GM18867 (cell line): ENCODE data around the gene NTRK3.

Experiments
- ATAC-seq: cut with Tn5 transposase; IDR thresholded peaks from one replicate; pipeline ENCODE4 v1.9.1; 2021; ENCODE audit warnings: mild to moderate bottlenecking, moderate library complexity; ENCODE audit not compliant: unreplicated experiment

NTRK3 gene

GRCh38 chr15:88188300-88188699 lies 68.2 kb downstream of the NTRK3 start:
- ATAC-seq = no peak

DNA sequence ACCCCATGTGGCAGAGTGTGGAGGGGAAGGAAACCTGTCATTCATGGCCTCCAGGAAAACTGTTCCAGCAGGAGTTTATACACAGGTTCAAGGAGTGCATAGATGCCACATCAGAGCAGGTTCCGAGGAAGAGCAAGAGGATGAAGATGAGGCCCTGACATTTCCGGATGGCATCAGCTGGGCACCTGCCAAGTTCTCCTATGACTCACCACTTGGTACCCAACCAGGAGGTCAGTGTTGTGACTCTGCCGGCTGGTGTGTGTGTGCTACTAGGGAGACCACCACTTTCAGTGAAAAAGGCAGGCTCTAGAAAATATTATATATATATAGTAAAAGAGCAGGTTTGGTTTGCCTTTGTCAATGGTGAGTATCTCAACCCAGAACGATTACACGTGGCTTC lies 69.3 kb downstream of the NTRK3 start:
- no peak for ATAC-seq

- no peak for ATAC-seq
Measured at GRCh38 chr15:88185584-88185983, 71.0 kb downstream of the NTRK3 start.

- no peak for ATAC-seq
Measured at GRCh38 chr15:88181613-88182012, 74.9 kb downstream of the NTRK3 start.

GRCh38 chr15:88179562-88179961 lies 77.0 kb downstream of the NTRK3 start:
- ATAC-seq = peak; percentile 97

DNA sequence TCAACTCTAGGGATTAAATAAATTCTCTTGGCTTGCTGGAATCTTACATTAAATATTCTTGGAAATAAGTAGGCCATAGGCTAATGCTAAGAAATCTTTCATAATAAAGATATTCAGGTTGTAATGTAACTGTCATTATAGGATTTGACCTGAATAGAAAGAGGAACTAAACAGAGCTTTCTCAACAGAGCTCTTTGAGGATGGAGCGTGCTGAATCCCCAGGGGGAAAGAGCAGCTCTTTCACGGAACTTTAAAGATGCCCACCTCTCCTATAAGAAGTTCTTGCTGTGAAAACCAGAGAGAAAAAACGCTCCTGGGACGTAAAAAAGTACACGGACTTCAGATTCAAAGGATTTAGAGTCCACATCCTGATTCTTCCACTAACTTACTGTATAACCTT lies 77.9 kb downstream of the NTRK3 start:
- ATAC-seq = no peak

DNA sequence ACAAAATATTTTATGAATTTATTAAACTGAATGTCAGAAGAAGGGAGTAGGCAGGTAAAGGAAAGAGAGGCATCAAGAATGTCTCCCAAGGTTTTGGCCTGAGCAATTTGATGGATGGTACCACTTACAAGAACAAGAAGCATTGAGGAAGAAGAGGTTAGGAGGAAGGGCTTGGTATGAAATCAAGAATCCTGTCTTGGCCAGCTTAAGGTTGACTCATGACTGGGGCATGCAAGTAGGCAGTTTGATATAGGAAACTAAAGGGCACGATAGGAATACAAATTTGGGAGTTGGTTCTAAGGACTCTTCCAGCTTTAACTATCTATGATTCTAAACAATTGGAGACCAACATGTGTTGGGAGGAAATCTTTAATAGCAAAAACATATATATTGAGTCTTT lies 79.1 kb downstream of the NTRK3 start:
- no peak for ATAC-seq

DNA sequence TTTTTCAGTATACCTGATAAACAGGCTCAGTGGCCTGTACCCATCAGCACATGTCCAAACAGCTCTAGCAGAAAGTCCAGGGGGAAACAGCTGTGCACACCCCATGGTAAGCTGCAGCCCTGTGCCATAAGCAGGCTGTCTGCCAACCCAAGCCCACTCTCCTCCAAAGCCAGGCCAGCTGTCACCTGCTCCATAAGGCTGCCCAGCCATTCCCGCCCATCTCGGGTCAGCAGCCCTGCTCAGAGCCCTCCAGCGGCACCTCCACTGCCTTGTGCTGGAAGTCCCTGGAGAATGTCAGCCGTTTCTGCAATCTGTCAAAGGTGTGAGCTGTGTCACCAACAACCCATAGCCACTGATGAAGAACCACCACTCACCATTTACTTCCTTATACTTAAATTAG lies 82.0 kb downstream of the NTRK3 start:
- ATAC-seq = no peak

DNA sequence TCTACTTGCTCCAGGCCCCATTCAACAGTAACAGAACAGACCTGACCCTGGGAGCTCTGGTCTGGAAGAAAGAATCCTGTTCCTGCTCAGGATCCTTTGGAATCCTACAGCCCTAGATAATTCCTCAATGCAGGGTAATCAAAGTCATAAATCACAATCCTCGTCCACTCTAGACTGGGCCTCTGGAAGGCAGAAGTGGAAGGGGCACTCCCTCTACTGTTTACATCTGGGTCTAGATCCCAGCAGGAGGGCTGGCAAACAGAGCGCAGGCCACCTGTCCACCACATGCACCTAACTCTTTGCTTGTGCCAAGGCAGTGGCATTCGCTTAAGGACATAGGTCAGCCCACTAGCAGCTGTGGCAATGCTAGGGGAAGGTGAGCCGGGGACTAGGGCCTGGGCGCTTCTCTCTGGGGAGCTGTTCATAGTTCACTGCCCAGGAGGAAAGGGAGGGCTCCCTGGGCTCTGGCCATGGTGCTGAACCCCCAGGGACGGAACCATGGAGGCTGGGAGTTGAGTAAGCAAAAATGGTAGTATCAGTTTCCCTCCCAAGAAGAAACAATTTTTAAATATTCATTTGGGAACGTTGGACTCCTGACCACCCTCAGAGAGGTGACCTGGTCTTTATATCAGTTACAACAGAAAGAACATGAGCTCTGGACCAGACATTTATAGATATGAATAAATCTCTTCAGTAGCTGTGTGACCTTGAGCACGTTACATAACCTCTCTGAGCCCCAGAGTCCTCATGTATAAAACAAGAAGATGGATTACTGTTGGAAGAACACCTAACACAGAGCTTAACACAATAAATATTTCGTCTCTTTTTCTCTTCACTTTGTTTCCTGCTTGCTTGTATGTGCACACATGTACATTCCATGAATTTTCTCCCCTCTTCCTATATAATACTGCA lies 90.2 kb downstream of the NTRK3 start:
- peak; percentile 52 for ATAC-seq

- ATAC-seq = no peak
Measured at GRCh38 chr15:88161636-88162035, 94.9 kb downstream of the NTRK3 start.

DNA sequence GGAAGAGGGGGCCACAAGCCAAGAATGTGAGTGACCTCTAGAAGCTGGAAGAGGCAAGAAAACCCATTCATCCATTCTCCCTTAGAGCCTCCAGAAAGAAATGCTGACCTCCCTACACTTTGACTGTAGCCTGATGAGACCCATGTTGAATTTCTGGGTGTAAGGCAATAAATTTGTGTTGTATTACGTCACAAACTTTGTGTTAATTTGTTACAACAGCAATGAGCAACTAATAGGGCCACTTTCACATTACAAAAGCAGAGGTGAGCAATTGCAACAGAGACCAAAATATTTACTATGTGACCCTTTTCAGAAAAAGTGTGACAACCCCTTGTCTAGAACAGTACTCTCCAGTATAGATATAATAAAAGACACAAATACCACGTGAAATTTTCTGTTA lies 101.2 kb downstream of the NTRK3 start:
- ATAC-seq = no peak

DNA sequence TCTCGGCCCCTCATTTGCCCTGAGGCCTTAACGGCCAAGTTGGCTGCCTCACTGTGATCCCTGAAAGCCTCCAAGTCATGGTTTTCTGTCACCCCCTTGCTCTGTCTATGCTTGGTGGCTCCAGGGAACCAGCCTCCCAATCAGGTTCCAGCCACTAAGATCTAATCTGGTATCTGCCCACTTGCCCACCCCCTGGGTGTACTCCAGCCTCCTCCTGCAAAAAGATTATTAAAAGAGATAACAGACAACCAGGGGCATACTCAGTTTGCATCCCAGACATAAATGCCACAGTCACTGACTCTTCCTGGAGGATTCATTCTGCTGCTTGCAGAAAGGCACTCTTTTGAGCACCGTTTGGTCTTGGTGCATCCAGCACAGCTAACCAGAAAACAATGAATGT lies 103.9 kb downstream of the NTRK3 start:
- ATAC-seq = no peak

DNA sequence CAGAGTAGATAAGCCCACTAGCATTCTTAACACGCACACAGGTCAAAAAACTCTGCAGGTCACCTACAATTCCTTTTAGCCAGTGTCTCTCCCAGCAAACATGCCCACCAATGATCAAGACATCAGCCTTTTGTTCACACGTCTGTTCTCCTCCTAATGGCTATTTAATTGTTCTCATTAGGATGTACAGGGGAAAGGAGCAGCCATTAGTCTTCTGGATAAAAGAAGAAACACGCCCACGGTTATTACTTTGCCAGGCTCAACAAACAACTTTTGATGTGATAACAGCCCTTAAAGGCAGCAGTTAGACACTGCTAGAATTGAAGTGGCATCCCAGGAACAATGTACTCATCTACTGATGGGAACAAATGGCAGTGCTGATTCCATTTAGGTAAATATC lies 108.8 kb downstream of the NTRK3 start:
- no peak for ATAC-seq

DNA sequence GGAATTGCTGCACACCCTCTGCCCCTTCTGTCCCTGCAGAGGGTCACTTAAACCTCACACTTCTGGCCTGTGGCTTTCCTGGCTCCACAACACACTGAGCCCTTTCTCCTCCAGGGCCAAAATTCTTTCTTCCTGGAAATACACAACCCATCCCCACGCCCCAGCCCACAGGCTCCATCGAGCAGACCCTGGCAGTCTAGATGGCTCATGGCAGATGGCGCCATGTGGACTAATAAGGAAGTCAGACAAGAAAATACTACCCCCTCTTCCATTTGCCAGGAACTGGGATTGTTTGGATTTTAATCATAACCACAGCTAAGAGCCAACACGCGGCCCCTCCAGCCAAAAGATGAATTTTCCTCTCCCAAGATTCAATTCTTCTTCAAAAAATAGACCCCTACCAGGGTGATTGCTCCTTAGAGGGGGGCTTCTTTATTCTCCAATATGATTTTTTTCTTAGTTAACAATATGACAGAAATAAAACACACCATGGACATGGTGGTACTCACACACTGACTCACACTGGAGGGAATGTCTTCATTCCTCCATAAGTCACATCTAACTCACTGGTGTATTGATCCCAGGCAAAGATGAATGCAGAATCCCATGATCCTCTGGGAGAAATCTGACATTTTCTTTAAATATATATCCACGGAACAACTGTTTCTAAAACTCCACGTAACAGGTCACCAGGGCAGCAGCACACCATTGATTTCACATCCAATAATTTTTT lies 111.5 kb downstream of the NTRK3 start:
- no peak for ATAC-seq

DNA sequence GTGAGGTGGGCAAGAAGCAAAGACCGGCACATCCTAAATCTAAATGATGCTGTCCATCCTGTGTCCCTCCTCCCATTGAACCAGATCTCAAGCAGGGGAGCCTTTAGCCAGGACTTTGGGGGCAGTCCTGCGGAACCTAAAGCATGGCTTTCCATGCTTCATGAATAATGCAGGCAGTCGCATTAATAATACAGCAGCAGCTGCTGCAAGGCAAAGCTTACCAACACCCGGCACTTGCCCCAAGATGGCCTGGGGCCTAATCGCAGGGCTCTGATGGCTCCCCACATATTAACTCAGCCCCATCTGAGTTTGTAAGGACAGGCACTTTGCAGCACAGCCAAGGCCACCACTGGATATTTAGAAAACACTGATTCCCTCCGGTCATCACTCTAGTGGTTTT lies 114.4 kb downstream of the NTRK3 start:
- ATAC-seq = no peak

- ATAC-seq = no peak
Measured at GRCh38 chr15:88141269-88141889, 115.2 kb downstream of the NTRK3 start.

GRCh38 chr15:88140398-88140797 lies 116.1 kb downstream of the NTRK3 start:
- no peak for ATAC-seq

DNA sequence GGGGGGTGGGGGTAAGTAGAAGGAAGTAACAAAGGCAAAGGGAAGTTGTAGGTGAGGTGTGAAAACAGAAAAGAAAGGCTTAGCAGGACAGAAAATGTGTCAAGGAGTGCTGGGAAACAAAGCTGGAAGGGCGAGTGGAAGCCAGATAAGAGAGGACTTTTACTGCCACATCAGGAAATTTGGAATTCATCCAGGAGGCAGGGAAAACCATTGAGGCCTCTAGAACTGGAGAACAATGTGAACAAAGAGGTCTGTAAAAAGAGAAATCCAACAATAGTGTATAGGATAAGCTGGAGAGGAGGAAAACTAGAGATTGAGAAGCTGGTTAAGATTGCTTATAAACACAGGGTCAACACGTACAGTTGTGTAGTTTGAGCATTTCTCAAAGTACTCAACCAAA lies 116.6 kb downstream of the NTRK3 start:
- no peak for ATAC-seq

- ATAC-seq = no peak
Measured at GRCh38 chr15:88133795-88134194, 122.7 kb downstream of the NTRK3 start.

GRCh38 chr15:88132499-88132898 lies 124.0 kb downstream of the NTRK3 start:
- ATAC-seq = no peak

DNA sequence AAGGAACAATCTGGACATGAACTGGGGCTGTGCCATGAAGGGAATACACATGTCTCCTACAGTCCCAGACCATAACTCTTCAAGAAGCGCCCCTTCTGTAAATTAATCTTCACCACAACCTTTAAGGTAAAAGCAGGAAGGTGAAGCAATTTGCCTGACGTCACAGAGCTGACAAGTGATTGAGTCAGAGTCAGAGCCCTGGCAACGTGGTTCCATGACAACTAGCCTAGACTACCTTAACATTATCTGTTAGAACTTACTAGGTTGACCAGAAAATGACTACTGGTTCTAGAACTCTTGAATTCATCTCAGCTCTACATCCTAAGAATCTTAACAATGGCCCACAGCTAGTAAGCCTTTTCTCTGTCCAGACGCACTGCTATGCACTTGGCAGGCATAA lies 124.6 kb downstream of the NTRK3 start:
- no peak for ATAC-seq

DNA sequence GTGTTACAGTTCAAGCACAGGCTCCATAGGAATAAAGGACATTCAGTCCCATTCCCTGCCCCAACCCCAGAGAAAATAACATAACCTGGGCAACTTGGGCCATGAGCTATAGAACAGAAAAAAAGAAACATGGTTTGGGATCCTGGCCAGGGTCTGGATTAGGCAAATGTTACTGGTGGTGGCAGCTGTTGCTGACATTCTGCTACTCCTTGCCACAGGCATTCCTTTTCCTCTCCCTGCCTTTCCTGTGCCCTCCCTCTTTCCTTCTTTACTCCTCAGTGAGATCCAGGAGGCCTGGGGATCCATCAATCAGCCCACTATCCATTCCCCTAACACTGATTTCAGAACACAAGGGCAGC lies 129.1 kb downstream of the NTRK3 start:
- ATAC-seq = no peak
